ENCODE results near the gene FRY.

The FRY gene

GRCh38 chr13:32067149-32067961 is 35.8 kb downstream of the FRY start:
- Histone ChIP-seq H3K27me3 (ENCODE audit: control insufficient read depth, insufficient read depth, low read length) (no peaks in the 10 kb centered on the region), H3K4me3 (ENCODE audit: low read depth, low read length) (no peak overlapping the region), H3K36me3 (ENCODE audit: control insufficient read depth, insufficient read depth, low read length) (no peaks in the 10 kb centered on the region), H3K9me3 (ENCODE audit: control insufficient read depth, insufficient read depth, low read length) (no peaks in the 10 kb centered on the region), H3K4me1 (ENCODE audit: control insufficient read depth, insufficient read depth, low read length) (no peaks in the 10 kb centered on the region), H3K9ac (ENCODE audit: low read depth, low read length) (no peak overlapping the region)

- no peaks in the 10 kb centered on the region for H3K36me3 ChIP-seq (ENCODE audit: control insufficient read depth, insufficient read depth, low read length)
- no peaks in the 10 kb centered on the region for H3K27me3 ChIP-seq (ENCODE audit: control insufficient read depth, insufficient read depth, low read length)
- no peaks in the 10 kb centered on the region for H3K4me1 ChIP-seq (ENCODE audit: control insufficient read depth, insufficient read depth, low read length)
- no peak overlapping the region for H3K4me3 ChIP-seq (ENCODE audit: low read depth, low read length)
- no peaks in the 10 kb centered on the region for H3K9me3 ChIP-seq (ENCODE audit: control insufficient read depth, insufficient read depth, low read length)
- no peak overlapping the region for H3K9ac ChIP-seq (ENCODE audit: low read depth, low read length)
Measured at GRCh38 chr13:32068255-32068654, 36.7 kb downstream of the FRY start.

GRCh38 chr13:32073180-32073864 is 41.7 kb downstream of the FRY start:
- H3K9ac ChIP-seq (ENCODE audit: low read depth, low read length): no peak overlapping the region
- no peaks in the 10 kb centered on the region for H3K36me3 ChIP-seq (ENCODE audit: control insufficient read depth, insufficient read depth, low read length)
- H3K27me3 ChIP-seq (ENCODE audit: control insufficient read depth, insufficient read depth, low read length): no peaks in the 10 kb centered on the region
- H3K4me1 ChIP-seq (ENCODE audit: control insufficient read depth, insufficient read depth, low read length): no peaks in the 10 kb centered on the region
- H3K4me3 ChIP-seq (ENCODE audit: low read depth, low read length): no peak overlapping the region
- H3K9me3 ChIP-seq (ENCODE audit: control insufficient read depth, insufficient read depth, low read length): no peaks in the 10 kb centered on the region

- Histone ChIP-seq H3K36me3 (ENCODE audit: control insufficient read depth, insufficient read depth, low read length) (no peaks in the 10 kb centered on the region), H3K4me3 (ENCODE audit: low read depth, low read length) (no peak overlapping the region), H3K27me3 (ENCODE audit: control insufficient read depth, insufficient read depth, low read length) (no peaks in the 10 kb centered on the region)
Measured at GRCh38 chr13:32075170-32075851, 43.7 kb downstream of the FRY start.

GRCh38 chr13:32079587-32079986 is 48.0 kb downstream of the FRY start:
- no peak overlapping the region for H3K9ac ChIP-seq (ENCODE audit: low read depth, low read length)
- no peaks in the 10 kb centered on the region for H3K9me3 ChIP-seq (ENCODE audit: control insufficient read depth, insufficient read depth, low read length)
- no peak overlapping the region for H3K4me3 ChIP-seq (ENCODE audit: low read depth, low read length)
- H3K36me3 ChIP-seq (ENCODE audit: control insufficient read depth, insufficient read depth, low read length): no peaks in the 10 kb centered on the region
- no peaks in the 10 kb centered on the region for H3K4me1 ChIP-seq (ENCODE audit: control insufficient read depth, insufficient read depth, low read length)
- no peaks in the 10 kb centered on the region for H3K27me3 ChIP-seq (ENCODE audit: control insufficient read depth, insufficient read depth, low read length)

More at GRCh38 chr13:32075170-32075851, 43.7 kb downstream of the FRY start:
- Histone ChIP-seq H3K9me3 (ENCODE audit: control insufficient read depth, insufficient read depth, low read length) (no peaks in the 10 kb centered on the region), H3K4me1 (ENCODE audit: control insufficient read depth, insufficient read depth, low read length) (no peaks in the 10 kb centered on the region), H3K9ac (ENCODE audit: low read depth, low read length) (no peak overlapping the region)

GRCh38 chr13:32080328-32080744 is 48.8 kb downstream of the FRY start:
- H3K9me3 ChIP-seq (ENCODE audit: control insufficient read depth, insufficient read depth, low read length): no peaks in the 10 kb centered on the region
- no peaks in the 10 kb centered on the region for H3K4me1 ChIP-seq (ENCODE audit: control insufficient read depth, insufficient read depth, low read length)
- H3K9ac ChIP-seq (ENCODE audit: low read depth, low read length): no peak overlapping the region
- no peak overlapping the region for H3K4me3 ChIP-seq (ENCODE audit: low read depth, low read length)
- no peaks in the 10 kb centered on the region for H3K27me3 ChIP-seq (ENCODE audit: control insufficient read depth, insufficient read depth, low read length)
- H3K36me3 ChIP-seq (ENCODE audit: control insufficient read depth, insufficient read depth, low read length): no peaks in the 10 kb centered on the region

- Histone ChIP-seq H3K27me3 (ENCODE audit: control insufficient read depth, insufficient read depth, low read length) (no peaks in the 10 kb centered on the region), H3K4me1 (ENCODE audit: control insufficient read depth, insufficient read depth, low read length) (no peaks in the 10 kb centered on the region), H3K9ac (ENCODE audit: low read depth, low read length) (no peak overlapping the region), H3K9me3 (ENCODE audit: control insufficient read depth, insufficient read depth, low read length) (no peaks in the 10 kb centered on the region), H3K4me3 (ENCODE audit: low read depth, low read length) (no peak overlapping the region), H3K36me3 (ENCODE audit: control insufficient read depth, insufficient read depth, low read length) (no peaks in the 10 kb centered on the region)
Measured at GRCh38 chr13:32081591-32081990, 50.0 kb downstream of the FRY start.

- no peaks in the 10 kb centered on the region for H3K36me3 ChIP-seq (ENCODE audit: control insufficient read depth, insufficient read depth, low read length)
- no peak overlapping the region for H3K4me3 ChIP-seq (ENCODE audit: low read depth, low read length)
- no peak overlapping the region for H3K9ac ChIP-seq (ENCODE audit: low read depth, low read length)
- H3K4me1 ChIP-seq (ENCODE audit: control insufficient read depth, insufficient read depth, low read length): no peaks in the 10 kb centered on the region
- no peaks in the 10 kb centered on the region for H3K9me3 ChIP-seq (ENCODE audit: control insufficient read depth, insufficient read depth, low read length)
- no peaks in the 10 kb centered on the region for H3K27me3 ChIP-seq (ENCODE audit: control insufficient read depth, insufficient read depth, low read length)
Measured at GRCh38 chr13:32086366-32086765, 54.8 kb downstream of the FRY start.

- Histone ChIP-seq H3K4me1 (ENCODE audit: control insufficient read depth, insufficient read depth, low read length) (no peaks in the 10 kb centered on the region), H3K4me3 (ENCODE audit: low read depth, low read length) (no peak overlapping the region), H3K9me3 (ENCODE audit: control insufficient read depth, insufficient read depth, low read length) (no peaks in the 10 kb centered on the region), H3K27me3 (ENCODE audit: control insufficient read depth, insufficient read depth, low read length) (no peaks in the 10 kb centered on the region), H3K9ac (ENCODE audit: low read depth, low read length) (no peak overlapping the region), H3K36me3 (ENCODE audit: control insufficient read depth, insufficient read depth, low read length) (no peaks in the 10 kb centered on the region)
Measured at GRCh38 chr13:32086791-32087441, 55.3 kb downstream of the FRY start.

- no peak overlapping the region for H3K4me3 ChIP-seq (ENCODE audit: low read depth, low read length)
- H3K9ac ChIP-seq (ENCODE audit: low read depth, low read length): no peak overlapping the region
- no peaks in the 10 kb centered on the region for H3K36me3 ChIP-seq (ENCODE audit: control insufficient read depth, insufficient read depth, low read length)
- no peaks in the 10 kb centered on the region for H3K4me1 ChIP-seq (ENCODE audit: control insufficient read depth, insufficient read depth, low read length)
- no peaks in the 10 kb centered on the region for H3K27me3 ChIP-seq (ENCODE audit: control insufficient read depth, insufficient read depth, low read length)
- H3K9me3 ChIP-seq (ENCODE audit: control insufficient read depth, insufficient read depth, low read length): no peaks in the 10 kb centered on the region
Measured at GRCh38 chr13:32087955-32088747, 56.6 kb downstream of the FRY start.

- Histone ChIP-seq H3K4me3 (ENCODE audit: low read depth, low read length) (no peak overlapping the region), H3K9me3 (ENCODE audit: control insufficient read depth, insufficient read depth, low read length) (no peaks in the 10 kb centered on the region), H3K36me3 (ENCODE audit: control insufficient read depth, insufficient read depth, low read length) (no peaks in the 10 kb centered on the region), H3K9ac (ENCODE audit: low read depth, low read length) (no peak overlapping the region), H3K27me3 (ENCODE audit: control insufficient read depth, insufficient read depth, low read length) (no peaks in the 10 kb centered on the region), H3K4me1 (ENCODE audit: control insufficient read depth, insufficient read depth, low read length) (no peaks in the 10 kb centered on the region)
Measured at GRCh38 chr13:32092496-32092895, 60.9 kb downstream of the FRY start.
